HUDEP-2 (cell line): ENCODE results near the gene PAX2.
A peak's percentile ranks its signal among the peaks of the same experiment; 100 is the strongest.

ENCODE experiments used
- DNase-seq, 76 experiments: peaks; one replicate each; lab custom pipeline; 2025; ENCODE audit not compliant: unreplicated experiment in 76 of 76; lab: John Stamatoyannopoulos, UW

The PAX2 gene

GRCh38 chr10:100831742-100832141 is 86.4 kb downstream of the PAX2 start:
- no peak for DNase-seq

- DNase-seq, result no peak
These were observed 90.4 kb downstream of the PAX2 start for GRCh38 chr10:100835810-100836209.

- no peak for DNase-seq
These were observed 91.5 kb downstream of the PAX2 start for GRCh38 chr10:100836891-100837290.

GRCh38 chr10:100837300-100837699 is 91.9 kb downstream of the PAX2 start:
- no peak for DNase-seq

- no peak for DNase-seq
These were observed 93.6 kb downstream of the PAX2 start for GRCh38 chr10:100838986-100839385.

- no peak for DNase-seq
These were observed 96.1 kb downstream of the PAX2 start for GRCh38 chr10:100841528-100841927.

GRCh38 chr10:100847440-100847839 is 102.1 kb downstream of the PAX2 start:
- DNase-seq, result no peak

GRCh38 chr10:100848770-100849169 is 103.4 kb downstream of the PAX2 start:
- no peak for DNase-seq

GRCh38 chr10:100858261-100858660 is 112.9 kb downstream of the PAX2 start:
- peak in 27 of 76 experiments; percentile 2 to 60 (median 12) for DNase-seq

GRCh38 chr10:100858747-100859483 is 113.5 kb downstream of the PAX2 start:
- no peak for DNase-seq

- no peak for DNase-seq
These were observed 114.0 kb downstream of the PAX2 start for GRCh38 chr10:100859484-100859763.

- no peak for DNase-seq
These were observed 118.1 kb downstream of the PAX2 start for GRCh38 chr10:100863433-100863832.

- no peak for DNase-seq
These were observed 118.9 kb downstream of the PAX2 start for GRCh38 chr10:100864036-100864885.

GRCh38 chr10:100864978-100865377 is 119.6 kb downstream of the PAX2 start:
- peak in 46 of 76 experiments; percentile 3 to 60 (median 30) for DNase-seq

- no peak for DNase-seq
These were observed 120.6 kb downstream of the PAX2 start for GRCh38 chr10:100866010-100866409.

GRCh38 chr10:100866575-100867098 is 121.3 kb downstream of the PAX2 start:
- DNase-seq, result no peak

GRCh38 chr10:100867261-100867963 is 122.0 kb downstream of the PAX2 start:
- no peak for DNase-seq

GRCh38 chr10:100868382-100868781 is 123.0 kb downstream of the PAX2 start:
- no peak for DNase-seq

- no peak for DNase-seq
These were observed 124.0 kb downstream of the PAX2 start for GRCh38 chr10:100869399-100869798.

GRCh38 chr10:100872034-100872791 is 126.8 kb downstream of the PAX2 start:
- peak in 50 of 76 experiments; percentile 1 to 62 (median 23) for DNase-seq
